ENCODE measurements around the gene ZKSCAN5.

The ZKSCAN5 gene

DNA sequence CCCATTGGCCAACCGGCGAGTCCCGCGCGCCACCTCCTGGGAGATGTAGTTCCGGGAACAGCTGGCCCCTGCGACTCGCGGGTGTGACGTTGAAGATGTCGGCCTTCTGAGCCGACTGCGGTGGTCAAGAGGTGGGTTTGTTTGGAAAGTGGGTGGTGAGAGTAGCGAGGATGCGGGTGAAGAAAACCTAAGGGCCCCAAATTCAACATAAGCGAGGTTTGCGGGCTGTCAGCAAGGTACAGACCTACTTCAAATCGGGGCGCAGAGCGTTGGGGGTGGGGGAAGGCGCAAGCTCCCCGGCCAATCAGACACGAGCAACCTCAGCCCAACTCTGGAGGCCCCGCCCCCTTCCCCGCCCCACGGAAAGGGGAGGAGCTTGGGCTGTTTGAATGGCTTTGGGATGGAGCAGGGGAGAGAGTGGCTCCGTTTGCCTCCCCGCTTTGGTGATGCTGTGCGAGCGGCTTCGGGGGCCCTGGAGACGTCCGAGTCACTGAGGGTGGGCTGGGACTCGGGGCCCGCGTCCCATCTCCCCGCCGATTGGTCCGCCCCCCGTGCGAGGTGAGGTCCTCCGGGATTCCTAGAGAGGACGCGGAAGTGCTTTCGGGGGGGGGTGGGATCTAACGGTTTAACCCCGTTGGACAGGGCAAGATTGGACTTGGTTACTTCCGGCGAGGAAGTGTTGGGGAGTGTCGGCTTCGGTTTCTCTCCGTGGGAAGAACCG lies at the start of gene ZKSCAN5:
Gene ZKSCAN5, plus strand, starts transcription at position 60 of the 721 bp plus-strand sequence. CDS start 1,383 bp downstream, outside the sequence.
- peak; percentile 96 for DNase-seq

DNA sequence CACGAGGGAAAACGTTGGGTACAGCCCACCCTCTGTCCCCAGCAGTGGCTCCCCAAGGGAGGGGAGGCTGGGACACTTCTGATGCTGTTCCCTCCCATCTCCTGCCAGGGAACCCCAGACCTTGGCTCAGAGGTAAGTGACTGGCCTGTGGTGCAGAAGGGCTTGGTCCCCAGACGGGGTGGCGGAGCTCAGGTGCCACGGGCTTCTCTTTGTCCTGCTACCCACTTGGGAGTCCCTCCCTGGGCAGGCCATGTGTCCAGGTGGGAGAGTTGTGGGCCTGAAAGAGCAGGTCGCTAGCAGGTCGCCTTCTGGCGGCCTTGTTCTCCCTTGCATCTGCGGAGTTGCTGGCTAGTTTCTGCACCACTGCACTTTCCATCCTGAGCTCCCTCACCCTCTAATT lies 48.6 kb upstream of the ZKSCAN5 start:
- no peak for DNase-seq

DNA sequence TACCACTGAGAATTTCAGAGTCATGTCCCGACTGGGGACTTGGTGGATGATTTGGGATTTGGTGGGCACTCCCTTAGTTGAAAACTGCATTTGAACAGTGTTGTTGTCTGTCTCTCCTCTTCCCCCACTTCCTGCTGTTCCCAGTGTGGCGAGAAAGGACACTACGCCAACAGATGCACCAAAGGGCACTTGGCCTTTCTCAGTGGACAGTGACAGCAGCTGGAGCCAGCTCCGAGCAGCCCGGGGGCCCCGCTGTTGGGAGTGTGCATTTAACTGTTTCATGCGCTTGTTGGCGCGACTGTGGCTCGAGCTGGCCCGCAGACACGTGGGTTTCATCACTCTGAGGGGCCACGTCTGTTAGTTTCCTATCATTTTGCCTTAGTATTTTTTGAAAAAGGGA lies 48.2 kb upstream of the ZKSCAN5 start:
- DNase-seq, result no peak

DNA sequence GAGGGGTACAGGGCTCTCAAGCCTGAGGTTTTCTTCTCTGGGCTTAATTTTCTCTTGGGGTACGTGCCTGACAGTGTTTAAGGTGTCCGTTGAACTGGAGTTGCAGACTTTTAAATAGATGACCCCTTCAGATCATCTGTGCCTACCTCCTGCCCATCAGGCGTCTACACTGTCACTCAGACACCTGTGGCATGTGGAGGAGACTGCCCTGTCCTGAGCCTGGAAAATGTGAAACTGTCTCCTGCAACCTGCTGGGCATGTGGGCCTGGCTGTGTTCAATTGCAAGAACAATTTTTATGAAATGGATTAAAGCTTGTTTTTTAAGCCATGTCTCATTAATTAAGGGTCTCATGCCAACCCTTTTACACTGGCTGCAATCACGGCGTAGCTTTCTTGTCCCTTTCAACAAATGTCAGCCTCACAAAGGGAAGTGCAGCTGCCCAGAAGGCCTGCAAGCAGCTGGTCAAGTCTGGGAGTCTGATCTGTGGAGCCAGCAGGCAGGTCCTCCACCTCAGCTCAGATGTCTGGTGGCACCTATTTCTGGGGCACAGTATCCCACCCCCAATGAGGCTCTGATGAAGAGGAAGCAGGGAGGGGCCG lies 47.3 kb upstream of the ZKSCAN5 start:
- no peak for DNase-seq

DNA sequence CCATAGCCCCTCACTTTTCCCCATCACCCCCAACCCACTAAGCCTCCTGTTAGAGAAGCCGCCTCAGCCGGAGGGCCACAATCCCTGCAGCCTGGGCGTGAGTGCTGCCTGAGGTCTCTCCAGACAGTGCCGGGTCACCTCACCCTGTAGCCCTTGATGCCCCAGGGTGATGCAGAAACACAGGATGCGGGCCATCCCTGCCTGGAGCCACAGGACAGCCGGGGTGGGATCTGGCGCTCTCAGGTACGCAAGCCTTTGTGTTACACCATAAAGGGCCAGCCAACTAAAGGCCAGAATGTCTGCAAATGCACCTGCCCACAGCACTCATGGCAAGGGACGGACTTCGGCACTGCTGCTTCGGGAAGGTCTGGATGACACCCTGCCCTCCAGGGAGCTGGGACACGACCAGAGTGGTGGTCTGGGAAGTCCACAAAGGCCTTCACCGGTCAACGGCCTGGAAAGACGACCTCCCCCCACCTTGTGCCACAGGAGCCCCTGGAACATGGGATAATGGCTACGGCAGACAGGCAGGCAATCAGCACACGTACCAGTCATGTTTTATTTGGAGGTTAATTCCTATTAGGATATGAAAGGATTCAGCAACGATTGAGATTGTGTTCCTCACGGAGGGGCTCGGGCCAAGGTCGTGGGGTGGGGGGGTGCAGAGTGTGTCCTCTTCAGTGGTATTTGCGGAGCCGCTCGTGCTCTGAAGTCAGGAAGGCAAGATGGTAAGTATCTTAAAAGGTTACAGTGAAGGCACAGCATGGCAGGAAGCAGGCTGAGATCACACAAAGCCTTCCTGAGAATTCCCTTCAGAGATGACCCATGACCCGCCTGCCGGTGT lies 46.6 kb upstream of the ZKSCAN5 start:
- DNase-seq, result no peak

DNA sequence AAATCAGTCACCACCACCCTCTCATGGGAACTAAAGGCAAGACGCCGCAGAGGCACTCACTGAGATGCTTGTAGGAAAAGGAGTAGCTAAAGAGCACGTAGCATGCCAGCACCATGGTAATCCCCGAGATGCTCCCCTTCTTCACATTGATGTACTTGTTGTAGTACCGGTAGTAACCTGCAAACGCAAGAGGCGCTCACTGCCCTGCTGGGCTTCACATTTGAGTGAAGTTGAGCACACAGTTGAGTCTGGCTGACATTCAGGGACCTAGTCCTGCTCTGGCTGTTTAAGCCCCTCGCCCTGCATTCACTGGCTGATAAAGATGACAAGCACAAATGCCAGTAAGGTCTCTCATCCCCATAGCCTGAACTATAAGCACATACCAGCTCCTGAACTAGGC lies 45.4 kb upstream of the ZKSCAN5 start:
- DNase-seq, result no peak

DNA sequence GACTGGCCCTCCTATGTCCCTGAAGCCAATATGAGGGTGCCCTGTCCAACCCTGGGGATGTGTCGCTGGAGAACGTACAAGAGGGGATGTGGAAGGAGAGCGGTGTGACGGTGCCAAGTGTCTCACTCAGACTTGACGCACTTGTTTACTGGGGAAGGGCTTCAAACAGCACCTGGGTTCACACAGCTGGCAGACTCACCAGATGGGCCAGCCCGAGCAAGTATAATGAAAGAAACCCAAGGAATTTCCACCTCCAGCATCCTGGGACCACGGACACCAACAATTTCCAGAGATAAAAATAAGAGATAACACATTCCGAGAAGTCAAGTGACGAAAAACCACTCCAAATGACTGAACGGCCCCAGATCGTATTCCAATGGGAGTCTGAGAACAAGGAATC lies 43.8 kb upstream of the ZKSCAN5 start:
- no peak for DNase-seq

DNA sequence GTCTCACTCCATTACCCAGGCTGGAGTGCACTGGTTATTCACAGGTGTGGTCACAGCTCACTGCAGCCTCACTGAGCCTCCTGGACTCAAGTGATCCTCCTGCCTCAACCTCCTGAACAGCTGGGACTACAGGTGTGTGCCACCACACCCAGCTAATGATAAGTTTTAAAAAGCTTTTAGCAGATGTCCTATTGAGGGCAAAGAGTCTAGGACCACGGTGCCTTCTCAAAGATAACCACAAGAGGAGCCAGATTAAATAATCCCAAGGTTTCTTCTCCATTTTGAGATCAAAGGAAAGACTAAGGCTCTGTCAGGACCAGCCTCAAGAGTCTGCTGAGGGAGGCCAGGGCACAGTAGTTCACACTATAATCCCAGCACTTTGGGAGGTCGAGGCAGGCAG lies 43.2 kb upstream of the ZKSCAN5 start:
- no peak for DNase-seq

DNA sequence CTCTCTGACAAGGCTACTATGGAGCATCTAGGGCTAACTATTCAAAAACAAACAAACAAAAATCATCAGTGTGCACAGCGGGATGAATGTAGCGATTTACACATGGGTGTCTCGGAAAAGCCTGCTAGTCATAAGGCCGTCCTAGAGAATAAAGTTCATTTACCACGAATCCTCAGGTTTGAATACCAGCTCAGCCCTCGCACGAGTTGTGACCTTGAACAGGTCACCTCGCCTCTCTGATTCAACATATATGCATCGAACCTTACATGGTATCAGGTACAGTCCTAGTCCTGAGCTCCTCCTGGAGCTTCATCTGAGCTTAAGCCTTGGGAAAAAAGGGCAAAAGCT lies 39.1 kb upstream of the ZKSCAN5 start:
- no peak for DNase-seq

DNA sequence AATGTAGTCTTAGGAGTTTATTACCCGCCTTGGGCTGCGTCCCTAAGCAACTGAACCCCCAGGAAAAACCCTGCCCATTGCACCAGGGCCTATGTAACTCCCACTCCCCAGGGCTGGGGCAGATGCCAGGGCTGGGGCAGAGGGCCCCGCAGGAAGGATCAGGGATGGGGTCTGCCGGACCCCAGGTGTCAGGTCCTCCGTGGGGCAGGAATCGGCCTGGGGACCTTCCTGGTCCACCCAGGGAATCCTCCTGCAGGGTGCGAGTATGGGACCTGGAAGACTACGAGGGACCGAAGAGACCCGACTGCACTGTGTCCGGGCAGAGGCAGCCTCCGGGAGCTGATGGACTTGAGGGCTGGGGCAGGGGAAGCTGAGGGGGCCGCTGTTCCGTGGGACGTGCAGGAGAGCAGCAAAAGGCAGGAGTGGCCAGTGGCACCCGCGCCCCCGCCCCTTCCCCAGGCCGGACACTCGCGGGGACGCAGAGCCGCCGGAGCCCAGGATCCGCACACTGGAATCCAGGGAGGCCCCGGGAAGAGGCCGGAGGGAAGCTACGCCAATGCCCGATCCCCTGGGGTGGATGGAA lies 36.0 kb upstream of the ZKSCAN5 start:
- no peak for DNase-seq

DNA sequence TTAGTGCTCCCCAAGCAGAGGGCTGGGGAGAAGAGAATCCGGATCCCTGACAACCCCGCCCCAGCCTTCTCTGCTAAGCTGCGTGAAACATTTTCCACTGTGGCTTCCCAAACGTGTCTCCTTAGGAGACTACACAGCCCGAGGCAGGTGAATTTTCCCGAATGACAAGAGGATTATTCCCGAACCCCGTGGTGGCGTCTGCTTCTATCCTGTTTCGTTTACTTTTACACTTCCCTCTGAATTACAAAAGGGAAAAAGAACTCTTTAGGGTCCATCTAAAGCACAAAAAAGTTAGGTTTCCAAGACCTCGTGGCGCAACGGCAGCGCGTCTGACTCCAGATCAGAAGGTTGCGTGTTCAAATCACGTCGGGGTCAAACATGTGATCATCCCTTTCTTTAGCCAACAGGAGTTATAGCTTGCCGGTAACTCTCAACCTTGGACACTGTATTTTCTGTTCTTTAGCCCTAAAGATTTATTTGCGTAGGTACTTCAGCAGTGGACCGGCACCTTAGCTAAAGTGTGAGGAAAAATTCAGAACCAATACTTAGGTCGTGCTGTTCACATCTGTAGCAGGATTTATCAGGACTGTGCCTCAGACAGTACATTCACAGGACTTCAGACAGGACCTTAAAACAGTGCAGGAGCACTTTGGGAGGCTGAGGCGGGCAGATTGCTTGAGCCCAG lies 34.9 kb upstream of the ZKSCAN5 start:
- DNase-seq, result no peak

DNA sequence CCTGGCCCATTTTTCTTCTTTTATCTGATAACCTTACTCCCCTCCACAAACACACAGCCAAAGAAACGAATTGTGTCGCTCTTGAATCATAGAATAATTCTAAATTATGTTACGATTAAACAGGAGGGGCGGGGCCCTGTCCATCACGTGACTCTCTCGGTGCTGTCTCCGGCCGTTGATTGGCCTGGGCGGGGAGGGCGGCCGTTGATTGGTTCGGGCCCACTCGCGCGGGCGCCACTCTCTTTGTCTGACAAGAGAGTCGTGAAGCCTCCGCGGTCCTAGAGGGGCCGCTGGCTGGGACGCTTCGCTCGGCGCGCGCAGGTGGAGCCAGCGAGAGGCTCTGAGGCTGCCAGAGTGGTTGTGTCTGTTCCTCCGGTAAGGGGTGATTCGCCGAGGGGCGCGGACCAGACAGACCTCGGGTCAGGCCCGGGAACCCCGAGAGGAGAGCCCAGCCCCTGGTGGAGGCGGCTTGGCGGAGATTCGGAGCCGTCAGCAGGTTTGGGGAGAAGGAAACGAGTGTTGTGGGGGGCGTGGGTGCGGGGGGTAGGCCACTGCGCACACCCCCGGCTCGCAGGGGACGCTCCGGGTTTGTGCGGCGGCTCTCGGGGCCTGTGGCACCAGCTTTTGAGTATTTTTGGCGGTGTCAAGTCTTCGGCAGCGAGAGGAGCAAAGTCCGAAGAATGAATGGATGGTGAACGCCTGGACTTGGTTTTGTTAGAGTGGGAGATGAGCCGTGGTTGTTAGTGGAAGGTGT lies 31.7 kb upstream of the ZKSCAN5 start, which contains the start of gene ZNF789:
Gene ZNF789, plus strand, starts transcription at position 330 of the 754 bp plus-strand sequence. CDS start 3,567 bp downstream, outside the sequence.
- DNase-seq, result peak; percentile 96

DNA sequence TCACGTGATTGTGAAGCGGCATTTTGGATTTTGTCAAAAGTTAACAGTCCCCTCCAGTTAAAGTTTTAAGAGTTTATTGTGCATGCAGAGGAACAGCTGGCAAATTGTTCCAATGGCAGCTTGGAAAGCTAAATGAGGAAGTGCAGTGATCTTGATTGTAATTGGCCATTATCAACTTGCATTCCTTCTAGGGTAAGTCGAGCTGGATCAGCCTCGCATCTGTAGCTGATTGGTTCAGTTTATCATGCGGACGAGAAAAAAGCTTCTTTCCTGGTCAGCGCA lies 31.2 kb upstream of the ZKSCAN5 start:
- peak; percentile 23 for DNase-seq

DNA sequence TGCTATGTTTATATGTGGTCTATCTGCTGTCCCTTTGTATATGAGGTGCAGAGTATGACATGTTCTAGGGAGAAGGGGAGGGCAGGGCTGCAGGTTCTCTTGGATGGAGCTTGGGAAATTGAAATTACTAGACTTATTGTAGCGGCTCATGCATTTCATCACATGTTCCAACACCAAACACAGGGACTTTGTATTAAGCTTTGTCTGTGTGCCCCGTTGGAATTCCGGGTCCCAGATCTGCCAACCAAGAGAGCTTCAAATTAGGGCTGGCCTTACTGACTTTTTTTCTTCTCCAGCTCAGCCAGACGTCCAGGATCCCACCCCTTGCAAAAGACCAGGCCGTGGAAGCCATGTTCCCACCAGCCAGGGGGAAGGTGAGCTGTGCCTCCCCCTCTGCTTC lies 28.4 kb upstream of the ZKSCAN5 start:
- DNase-seq, result no peak

DNA sequence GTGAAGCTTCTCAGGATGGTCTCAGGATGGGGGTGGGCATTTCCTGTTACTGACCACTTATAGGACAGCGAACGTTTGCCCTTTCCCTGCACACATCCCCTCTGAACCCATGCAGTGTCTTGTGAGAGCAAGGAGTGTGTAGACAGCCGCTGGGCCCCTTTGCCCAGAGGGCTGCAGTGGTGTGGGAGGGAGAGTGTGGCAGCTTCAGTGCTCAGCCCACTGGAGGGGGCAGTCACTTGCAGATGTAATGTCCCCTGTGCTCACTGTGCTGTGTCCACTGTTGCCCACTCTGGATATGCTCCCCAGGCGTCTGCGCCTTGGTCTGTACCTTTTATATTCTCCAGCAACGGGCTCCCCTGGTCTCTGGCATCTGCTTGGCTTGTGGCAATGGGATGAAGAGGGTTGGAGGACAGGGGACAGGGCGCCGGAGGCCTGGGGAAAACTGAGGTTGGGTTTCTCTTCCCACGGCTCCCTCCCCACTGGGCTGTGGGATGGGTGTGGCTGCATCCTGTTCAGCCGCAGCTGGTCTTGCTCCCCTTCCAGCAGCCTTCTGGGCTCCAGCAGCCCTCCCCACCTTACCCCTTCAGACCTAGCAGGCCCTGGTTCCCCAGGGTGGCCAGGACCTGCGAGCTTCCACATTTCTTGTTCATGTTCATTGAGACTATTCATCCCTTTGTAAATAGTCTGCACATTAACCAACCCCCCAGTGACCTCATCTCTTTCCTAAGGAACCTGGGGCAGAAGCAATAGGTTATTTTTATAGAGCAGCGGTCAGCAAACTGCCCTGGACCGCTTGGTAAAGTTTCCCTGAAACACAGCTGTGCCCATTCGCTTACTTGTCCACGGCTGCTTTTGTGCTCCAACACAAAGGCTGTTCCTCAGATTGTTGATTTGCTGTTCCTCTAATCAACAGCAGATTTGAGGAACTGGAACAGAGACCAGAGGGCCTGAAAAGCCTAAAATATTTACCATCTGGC lies 25.7 kb upstream of the ZKSCAN5 start:
- no peak for DNase-seq

DNA sequence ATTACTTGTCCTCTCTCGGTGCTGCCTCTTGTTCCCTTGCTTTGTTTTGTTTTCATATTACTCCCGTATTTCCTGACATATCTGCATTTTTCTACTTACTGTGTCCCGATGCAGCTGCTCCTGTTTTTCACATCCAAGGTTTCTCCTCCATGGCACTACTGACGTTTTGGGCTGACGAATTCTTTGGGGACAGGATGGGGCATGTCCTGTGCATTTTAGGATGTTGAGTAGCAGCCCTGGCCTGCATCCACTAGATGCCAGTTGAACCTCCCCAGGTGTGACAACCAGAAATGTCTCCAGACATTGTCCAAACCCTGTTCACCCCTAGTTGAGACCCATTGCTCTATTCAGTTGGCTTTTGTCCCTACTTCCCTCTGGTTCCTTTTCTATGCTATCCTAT lies 19.4 kb upstream of the ZKSCAN5 start:
- no peak for DNase-seq

DNA sequence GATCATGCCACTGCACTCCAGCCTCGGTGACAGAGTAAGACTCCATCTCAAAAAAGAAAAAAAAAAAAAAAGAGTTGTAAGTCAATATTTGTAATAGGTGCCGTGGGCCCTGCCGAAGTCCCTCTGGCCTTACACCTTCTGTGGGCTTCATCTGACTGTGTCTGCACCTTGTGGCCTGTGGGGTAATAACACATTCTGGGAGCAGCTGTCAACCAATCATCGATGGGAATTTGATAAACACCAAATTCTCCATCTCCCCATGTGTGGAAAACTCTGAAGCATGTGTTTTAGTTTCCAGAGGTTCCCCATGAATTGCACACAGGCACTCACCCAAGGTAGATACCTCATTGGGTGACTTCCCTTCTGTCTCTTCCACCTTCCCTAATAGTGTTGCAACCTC lies 15.2 kb upstream of the ZKSCAN5 start:
- no peak for DNase-seq

DNA sequence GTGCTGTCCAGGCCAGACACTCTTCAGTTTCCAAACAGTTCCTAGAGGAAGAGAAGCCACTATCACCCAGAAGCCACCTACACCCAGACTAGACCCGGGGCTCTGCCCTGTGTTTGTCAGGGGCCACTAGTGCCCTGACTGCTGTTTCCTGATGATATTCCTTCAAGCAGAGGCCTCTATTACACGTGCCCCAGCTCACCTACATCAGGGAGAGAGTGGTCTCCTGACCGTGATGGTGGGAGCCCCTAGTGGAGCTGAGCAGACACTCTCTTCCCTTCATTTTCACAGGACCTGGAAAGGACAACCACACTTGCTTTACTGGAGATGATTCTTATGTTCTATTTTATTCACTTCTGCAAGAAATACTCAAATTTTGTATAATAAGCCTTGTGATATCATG lies 13.6 kb upstream of the ZKSCAN5 start:
- DNase-seq, result no peak

DNA sequence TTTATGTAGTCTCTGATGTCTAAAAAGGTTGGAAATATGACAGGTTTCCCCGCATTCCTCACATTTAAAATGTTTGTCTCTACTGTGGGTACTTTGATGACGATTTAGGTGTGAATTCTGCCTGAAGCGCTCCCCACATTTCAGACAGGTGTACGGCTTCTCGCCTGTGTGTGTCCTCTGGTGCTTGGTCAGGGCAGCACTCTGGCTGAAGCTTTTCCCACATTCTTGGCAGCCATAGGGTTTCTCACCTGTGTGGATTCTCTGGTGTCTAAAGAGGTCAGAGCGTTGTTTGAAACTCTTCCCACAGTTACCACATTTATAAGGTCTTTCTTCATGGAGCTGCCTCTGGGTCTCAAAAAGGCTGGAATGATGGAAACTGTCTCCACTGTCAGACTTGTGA lies 10.6 kb upstream of the ZKSCAN5 start:
- no peak for DNase-seq

DNA sequence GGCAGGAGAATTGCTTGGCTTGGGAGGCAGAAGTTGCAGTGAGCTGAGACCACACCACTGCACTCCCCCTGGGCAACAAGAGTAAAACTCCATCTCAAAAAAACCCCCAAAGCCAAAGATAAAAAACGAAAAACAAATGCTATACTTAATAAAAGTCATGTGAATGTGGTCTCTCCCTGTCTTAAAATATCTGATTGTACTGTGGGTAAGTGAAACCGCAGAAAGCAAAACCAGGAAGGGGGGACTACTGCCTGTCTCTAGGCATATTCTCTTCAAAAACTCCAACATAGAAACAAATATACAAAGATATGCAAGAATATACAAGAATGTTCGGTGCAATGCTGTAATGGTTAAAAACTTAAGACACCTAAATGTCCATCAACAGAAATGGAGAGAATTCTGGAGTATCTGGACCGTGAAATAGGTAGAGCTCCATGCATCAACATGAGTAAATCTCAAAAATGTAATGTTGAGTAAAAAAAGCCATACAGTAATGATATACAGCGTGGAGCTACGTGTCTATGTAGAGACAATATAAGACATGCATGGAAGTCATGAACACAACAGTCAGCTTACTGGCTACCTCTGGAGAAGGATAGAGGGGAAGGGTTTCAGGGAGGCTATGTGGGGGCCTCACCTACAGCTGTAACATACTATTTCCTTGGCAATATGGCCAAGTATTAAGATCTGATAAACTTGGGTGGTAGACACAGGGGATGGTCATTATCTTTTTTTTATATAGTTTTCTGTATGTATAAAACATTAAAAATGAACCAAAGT lies 6.5 kb upstream of the ZKSCAN5 start:
- no peak for DNase-seq

All from amniotic stem cell (primary cell).